ENCODE measurements around the gene BNC2.

GRCh38 chr9:16869882-16870595 is 431 bp downstream of the BNC2 start:
- TF ChIP-seq GATA2 (IDR thresholded peaks at IDR 0.05; ENCODE audit: low read depth, low read length) (no peak), GATA3 (IDR thresholded peaks at IDR 0.05; ENCODE audit: low read depth, low read length) (no peak)
